Calu3 (cell line): ENCODE measurements around the gene SLIT3. TPM values are rescaled to one million over a fixed set of nuclear protein-coding genes. Genes with fewer than 3 reads are reported as not detected.
A peak's percentile ranks its signal among the peaks of the same experiment; 100 is the strongest.

ENCODE experiments used
- BruUV-seq: library from RNA; stranded (reverse); fragments of 400-500 nt; replicated peaks from 2 replicates; lab custom pipeline; 2021; lab: Mats Ljungman, UMichigan
- CTCF ChIA-PET: fragments of 300-600 bp; sonication (Branson Sonifier 250); formaldehyde crosslinking; loops from one replicate; lab custom pipeline; 2022; ENCODE audit warnings: antibody characterized with exemption; lab: Charles Lee
- DNase-seq: peaks from one replicate; pipeline ENCODE4 v3.0.0; 2022
- H3K27ac Mint-ChIP-seq: one replicate; pipeline ENCODE4 v1.8.0; 2022; ENCODE audit warnings: mixed read lengths; ENCODE audit not compliant: unreplicated experiment
- H3K27me3 Mint-ChIP-seq: one replicate; pipeline ENCODE4 v1.8.0; 2022; ENCODE audit warnings: mixed read lengths; ENCODE audit not compliant: unreplicated experiment
- H3K36me3 Mint-ChIP-seq: one replicate; pipeline ENCODE4 v1.8.0; 2022; ENCODE audit warnings: mild to moderate bottlenecking, moderate library complexity, mixed read lengths; ENCODE audit not compliant: insufficient read depth, unreplicated experiment
- H3K4me1 Mint-ChIP-seq: one replicate; pipeline ENCODE4 v1.8.0; 2022; ENCODE audit warnings: mild to moderate bottlenecking, low read depth, mixed read lengths; ENCODE audit not compliant: unreplicated experiment
- H3K4me3 Mint-ChIP-seq: one replicate; pipeline ENCODE4 v1.8.0; 2022; ENCODE audit warnings: mild to moderate bottlenecking, low read depth, moderate library complexity, mixed read lengths; ENCODE audit not compliant: unreplicated experiment
- H3K9me3 Mint-ChIP-seq: one replicate; pipeline ENCODE4 v1.8.0; 2022; ENCODE audit warnings: low read depth, mixed read lengths; ENCODE audit not compliant: unreplicated experiment
- CTCF ChIP-seq: fragments of 200-600 bp; IDR thresholded peaks from one replicate; pipeline ENCODE4 v1.8.0; 2022; ENCODE audit warnings: antibody characterized with exemption; ENCODE audit not compliant: unreplicated experiment
- intact Hi-C: fragments of 100-400 bp; cut with micrococcal nuclease; formaldehyde crosslinking; loops from one replicate; pipeline ENCODE4 v1.10.0; 2022; ENCODE audit not compliant: unreplicated experiment
- total RNA-seq: library from RNA; stranded (reverse); gene quantifications from 2 replicates; pipeline ENCODE4 v1.2.3, GENCODE V29; 2022

Gene SLIT3
- total RNA-seq, 1 experiment from 2014 or later: not detected

- peak; percentile 8 for DNase-seq
- intact Hi-C loops: loop anchor here (1.0 to 5.0 kb wide), 2 partner anchors 78 to 169 kb away; partner anchors contain the start of gene RARS1
- CTCF ChIA-PET: interaction anchor here (0.6 to 1.0 kb wide), 3 partner anchors 28 to 891 kb away, joined by 3 to 4 read pairs (median 3); no protein-coding TSS in a partner anchor
Measured at GRCh38 chr5:168656633-168657032, 644.3 kb downstream of the SLIT3 start.

DNA sequence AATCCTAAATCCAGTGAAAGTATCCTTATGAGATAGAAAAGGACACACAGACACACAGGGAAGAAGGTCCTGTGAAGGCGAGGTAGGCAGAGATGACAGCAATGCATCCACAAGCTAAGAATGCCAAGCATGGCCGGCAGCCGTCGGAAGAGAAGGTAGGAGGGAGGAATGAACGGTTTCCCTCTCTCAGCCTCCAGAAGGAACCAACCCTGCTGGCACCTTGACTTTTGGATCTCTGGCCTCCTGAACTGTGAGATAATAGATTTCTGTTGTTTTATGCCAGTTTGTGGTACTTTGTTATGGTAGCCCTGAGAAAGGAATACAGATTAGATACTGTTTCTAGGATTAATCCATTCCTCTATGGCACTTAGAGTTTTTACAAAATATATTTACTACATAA is 645.6 kb downstream of the SLIT3 start:
- intact Hi-C loops: loop anchor here (5.0 kb wide), 1 partner anchor 168 kb away; the partner anchor contains the start of gene RARS1
- no peaks in the 10 kb centered on the region for H3K27me3 Mint-ChIP-seq
- BruUV-seq: no TSS peak
- no peak for DNase-seq
- peak overlapping the region; percentile 37 for H3K27ac Mint-ChIP-seq
- CTCF ChIA-PET: interaction anchor here (1.1 kb wide), 1 partner anchor 35 kb away, joined by 3 read pairs; no protein-coding TSS in a partner anchor
- H3K4me1 Mint-ChIP-seq: peaks cover 40% of the 10 kb centered on the region
- H3K9me3 Mint-ChIP-seq: no peaks in the 10 kb centered on the region
- TF ChIP-seq CTCF: no peak
- H3K4me3 Mint-ChIP-seq: no peak overlapping the region
- H3K36me3 Mint-ChIP-seq: peaks cover 13% of the 10 kb centered on the region

More at GRCh38 chr5:168656633-168657032, 644.3 kb downstream of the SLIT3 start:
- no TSS peak for BruUV-seq
- Mint-ChIP-seq H3K4me3 (no peak overlapping the region), H3K27ac (peak overlapping the region; percentile 79), H3K4me1 (peaks cover 40% of the 10 kb centered on the region), H3K27me3 (no peaks in the 10 kb centered on the region), H3K36me3 (peaks cover 13% of the 10 kb centered on the region), H3K9me3 (no peaks in the 10 kb centered on the region)
- no peak for TF ChIP-seq CTCF

- H3K4me1 Mint-ChIP-seq: peaks cover 40% of the 10 kb centered on the region
- no peaks in the 10 kb centered on the region for H3K27me3 Mint-ChIP-seq
- DNase-seq: no peak
- CTCF ChIA-PET: interaction anchor here (1.1 kb wide), 1 partner anchor 34 kb away, joined by 3 read pairs; no protein-coding TSS in a partner anchor
- intact Hi-C loops: no loop called here
- H3K36me3 Mint-ChIP-seq: peaks cover 13% of the 10 kb centered on the region
- no peak overlapping the region for H3K27ac Mint-ChIP-seq
- no peaks in the 10 kb centered on the region for H3K9me3 Mint-ChIP-seq
- no peak for TF ChIP-seq CTCF
- no TSS peak for BruUV-seq
- H3K4me3 Mint-ChIP-seq: no peak overlapping the region
Measured at GRCh38 chr5:168654211-168654721, 646.7 kb downstream of the SLIT3 start.

- peaks cover 13% of the 10 kb centered on the region for H3K36me3 Mint-ChIP-seq
- DNase-seq: no peak
- no peak for TF ChIP-seq CTCF
- no peak overlapping the region for H3K27ac Mint-ChIP-seq
- no peaks in the 10 kb centered on the region for H3K9me3 Mint-ChIP-seq
- H3K27me3 Mint-ChIP-seq: no peaks in the 10 kb centered on the region
- H3K4me1 Mint-ChIP-seq: peaks cover 40% of the 10 kb centered on the region
- intact Hi-C loops: no loop called here
- no peak overlapping the region for H3K4me3 Mint-ChIP-seq
- no TSS peak for BruUV-seq
- CTCF ChIA-PET: no interaction called here
Measured at GRCh38 chr5:168653626-168654025, 647.3 kb downstream of the SLIT3 start.
